Measurements from ENCODE around the gene MARK3.
"Not testable (repeated sequence)": the region's sequence is repeated elsewhere in the genome, so short reads cannot be mapped to it uniquely, and the experiment has no call there.

The MARK3 gene

GRCh38 chr14:103516426-103517173 lies 131.4 kb downstream of the MARK3 start:
- DNase-seq, result no peak

GRCh38 chr14:103517174-103517566 lies 132.0 kb downstream of the MARK3 start:
- DNase-seq, result no peak

- DNase-seq, result no peak
Measured at GRCh38 chr14:103517721-103518421, 132.7 kb downstream of the MARK3 start.

DNA sequence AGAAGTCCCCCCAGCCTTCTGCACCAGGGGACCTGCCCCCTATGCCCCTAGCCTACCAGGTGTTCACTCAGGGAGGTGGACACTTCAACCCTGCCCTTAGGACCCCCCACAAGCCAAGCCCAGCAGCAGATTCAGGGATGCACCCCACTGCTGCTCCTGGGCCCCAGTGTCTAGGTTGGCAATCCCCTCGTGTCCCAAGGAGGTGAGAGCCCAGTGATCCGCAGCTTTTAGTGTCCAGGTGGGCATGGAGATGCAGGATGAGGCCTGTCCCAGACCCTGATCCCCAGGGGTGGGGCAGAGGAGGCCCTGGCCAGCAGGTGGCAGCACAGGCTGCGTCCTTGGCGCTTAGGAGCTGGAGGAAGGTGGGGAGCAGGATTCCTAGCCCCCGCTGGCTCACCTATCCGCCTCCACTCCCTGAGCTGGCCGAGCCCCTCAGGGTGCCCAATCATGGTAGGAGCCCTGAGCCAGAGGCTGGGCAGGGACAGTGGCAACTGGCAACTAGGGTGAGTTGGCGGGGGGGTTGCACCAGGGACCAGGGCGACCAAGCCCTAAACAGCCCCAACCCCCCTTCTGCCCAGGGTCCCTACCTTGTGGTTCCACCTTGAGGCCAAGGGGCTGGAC lies 133.3 kb downstream of the MARK3 start:
- peak; percentile 66 for DNase-seq

DNA sequence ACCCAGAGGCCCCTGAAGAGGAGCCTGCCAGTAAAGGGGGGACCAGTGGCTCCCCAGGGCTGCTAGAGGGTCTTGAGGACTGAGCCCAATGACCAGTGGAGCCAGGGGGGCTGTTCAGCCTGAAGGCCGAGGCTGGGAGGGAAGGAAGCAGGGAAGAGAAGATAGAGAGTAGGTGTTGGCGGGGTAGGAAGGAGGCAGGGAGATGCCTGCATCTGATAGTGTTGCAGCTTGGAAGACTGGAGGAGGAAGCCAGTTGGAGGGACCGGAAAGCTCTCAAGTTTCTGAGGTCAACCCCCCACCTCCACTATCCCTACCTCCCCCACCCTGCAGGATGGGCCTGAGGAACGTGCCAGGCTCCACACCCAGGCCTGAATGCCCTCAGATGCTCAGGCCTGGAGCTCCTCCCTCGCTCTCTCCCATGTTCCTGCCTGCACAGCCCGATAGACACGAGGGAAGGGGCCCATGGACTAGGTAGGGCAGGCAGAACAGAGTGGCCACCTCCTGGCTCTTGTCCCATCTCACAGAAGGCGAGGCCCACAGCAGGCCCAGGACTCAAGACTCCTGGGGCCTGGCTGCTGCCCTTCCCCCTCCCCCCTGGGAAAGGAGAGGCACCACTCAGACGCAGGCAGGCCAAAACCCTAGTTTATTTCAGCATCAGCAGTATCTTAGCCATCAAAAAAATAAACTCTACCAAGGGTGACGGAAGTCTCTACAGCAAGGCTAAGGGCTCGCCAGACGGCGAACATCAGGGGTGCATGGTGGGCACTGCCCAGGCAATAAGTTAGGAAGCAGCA lies 134.0 kb downstream of the MARK3 start:
- DNase-seq, result no peak

DNA sequence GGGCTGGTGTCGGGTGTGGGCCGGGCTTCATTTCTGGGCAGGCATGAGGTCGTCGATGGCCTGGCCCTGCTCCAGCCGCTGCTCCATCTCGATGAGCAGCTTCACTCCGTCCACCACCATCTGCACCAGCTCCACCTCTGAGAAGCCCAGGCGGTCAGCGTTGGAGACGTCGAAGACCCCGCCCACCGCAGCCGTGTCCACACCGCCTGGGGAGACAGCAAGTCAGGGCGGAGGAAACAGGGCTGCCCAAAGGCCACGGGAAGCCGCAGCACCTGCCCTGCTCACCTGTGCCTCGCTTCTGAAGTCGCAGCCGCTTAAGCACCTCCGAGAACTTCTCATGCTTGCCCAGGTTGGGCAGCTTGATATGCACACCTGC lies 134.6 kb downstream of the MARK3 start:
- DNase-seq, result no peak

DNA sequence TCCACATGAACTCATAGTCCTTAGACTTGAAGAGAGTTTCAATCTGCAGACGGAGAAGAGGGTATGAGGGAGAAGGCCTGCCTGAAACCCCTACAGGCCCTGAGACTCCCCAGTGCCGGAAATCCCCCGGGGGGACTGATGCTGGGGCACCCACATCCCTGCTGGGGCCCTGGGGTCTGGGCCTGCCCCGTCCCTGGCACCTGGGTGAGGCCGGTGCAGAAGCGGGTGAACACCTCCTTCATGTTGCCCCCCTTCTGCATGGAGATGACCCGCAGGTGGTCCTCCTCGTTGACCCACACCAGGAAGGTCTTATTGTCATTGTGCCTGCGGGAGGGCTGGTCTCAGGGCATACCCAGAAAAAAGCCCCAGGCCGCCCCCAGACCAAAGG lies 135.0 kb downstream of the MARK3 start:
- no peak for DNase-seq

- peak; percentile 64 for DNase-seq
Measured at GRCh38 chr14:103520657-103521437, 135.6 kb downstream of the MARK3 start.

- DNase-seq, result no peak
Measured at GRCh38 chr14:103521438-103521950, 136.3 kb downstream of the MARK3 start.

DNA sequence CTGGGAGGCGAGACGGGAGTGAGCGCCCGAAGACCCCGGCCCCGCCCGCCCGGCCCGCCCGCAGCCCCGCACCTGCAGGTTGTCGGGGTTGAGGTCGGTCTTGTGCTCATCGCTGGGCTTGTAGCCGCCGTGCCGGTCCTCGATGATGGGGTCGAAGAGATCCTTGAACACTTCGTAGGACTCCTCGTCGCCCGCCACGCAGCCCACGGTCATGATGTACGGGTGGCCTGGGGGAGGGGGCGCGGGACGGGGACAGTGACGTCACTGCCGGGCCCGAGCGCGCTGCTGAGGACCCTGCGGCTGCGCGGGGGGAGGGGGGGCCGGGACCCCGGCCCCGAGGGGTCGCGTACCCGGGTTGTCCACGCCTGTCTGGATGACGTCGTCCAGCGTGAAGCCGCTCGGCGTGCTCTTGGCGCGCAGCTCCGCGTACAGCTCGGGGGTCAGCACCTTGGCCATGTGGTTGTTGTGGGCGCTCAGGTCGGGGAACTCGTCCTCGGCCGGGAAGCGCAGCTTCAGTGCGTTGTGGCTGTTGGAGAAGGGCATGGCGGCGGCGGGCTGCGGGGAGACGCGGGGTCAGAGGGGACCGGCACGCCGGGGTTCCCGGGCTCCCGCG lies 136.8 kb downstream of the MARK3 start:
- no peak for DNase-seq

DNA sequence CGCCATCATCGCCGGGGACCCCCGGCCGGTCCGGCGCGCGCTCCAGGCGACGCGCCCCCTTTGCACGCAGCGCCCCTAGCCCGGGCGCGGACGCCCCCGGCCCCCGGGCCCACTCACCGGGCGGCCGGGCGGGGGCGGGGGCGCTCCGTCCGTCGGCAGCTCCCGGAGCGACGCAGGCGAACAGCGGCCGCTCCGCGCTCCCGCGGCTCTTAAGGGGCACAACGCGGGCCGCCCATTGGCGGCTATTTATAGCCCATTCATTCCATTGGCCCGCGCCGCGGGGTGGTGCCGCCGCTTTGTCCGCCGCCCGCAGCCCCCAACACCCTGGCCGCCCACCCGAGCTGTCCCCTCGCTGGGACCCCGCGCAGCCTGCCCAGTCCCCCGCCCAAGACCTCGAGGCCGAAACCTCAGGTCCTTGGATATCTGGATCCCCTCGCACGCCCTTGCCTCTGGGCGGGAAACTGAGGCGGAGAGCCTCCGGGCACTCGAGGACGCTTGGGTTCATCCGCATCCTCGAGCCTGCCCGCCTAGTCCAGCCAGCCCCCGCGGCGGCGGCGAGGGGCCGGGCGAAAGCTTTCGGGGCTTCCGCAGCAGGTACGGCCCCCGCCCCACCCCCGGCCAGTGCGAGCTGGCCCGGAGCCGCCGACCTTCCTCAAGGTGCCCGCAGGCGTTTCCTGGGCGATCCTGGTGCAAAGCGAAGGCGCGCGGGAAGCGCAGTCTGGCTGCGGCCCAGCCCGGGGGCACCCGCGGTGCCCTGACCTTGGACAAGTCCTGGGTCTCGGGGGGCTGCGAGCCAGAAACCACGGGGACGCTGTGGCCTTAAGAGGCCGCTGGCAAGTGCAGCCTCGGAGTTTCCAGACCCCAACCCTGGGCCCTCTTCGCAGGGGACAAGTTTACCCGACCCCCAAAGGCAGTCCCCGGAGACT lies 137.7 kb downstream of the MARK3 start, which contains the start of gene CKB:
Gene CKB (minus strand): TSS at position 182 of the 926 bp plus-strand sequence. CDS start 337 bp downstream, outside the sequence.
- DNase-seq, result no peak

DNA sequence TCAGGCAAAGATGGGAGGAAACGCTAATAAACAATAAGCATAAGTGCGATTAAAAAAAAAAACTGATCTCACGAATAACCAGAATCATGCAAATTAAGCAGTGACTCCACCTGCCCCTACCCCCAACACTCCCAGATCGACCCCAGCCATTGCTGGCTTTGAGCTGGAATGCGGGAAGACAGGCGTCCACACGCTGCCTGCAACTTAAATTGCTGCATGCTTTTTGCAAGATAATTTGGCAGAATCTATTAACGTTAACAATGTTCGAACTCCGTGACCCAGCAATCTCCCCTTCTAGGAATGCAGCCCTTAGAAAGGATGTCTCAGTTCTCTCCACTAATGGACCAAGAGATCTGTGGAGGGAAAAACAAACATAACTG lies 138.3 kb downstream of the MARK3 start:
- DNase-seq, result no peak

DNA sequence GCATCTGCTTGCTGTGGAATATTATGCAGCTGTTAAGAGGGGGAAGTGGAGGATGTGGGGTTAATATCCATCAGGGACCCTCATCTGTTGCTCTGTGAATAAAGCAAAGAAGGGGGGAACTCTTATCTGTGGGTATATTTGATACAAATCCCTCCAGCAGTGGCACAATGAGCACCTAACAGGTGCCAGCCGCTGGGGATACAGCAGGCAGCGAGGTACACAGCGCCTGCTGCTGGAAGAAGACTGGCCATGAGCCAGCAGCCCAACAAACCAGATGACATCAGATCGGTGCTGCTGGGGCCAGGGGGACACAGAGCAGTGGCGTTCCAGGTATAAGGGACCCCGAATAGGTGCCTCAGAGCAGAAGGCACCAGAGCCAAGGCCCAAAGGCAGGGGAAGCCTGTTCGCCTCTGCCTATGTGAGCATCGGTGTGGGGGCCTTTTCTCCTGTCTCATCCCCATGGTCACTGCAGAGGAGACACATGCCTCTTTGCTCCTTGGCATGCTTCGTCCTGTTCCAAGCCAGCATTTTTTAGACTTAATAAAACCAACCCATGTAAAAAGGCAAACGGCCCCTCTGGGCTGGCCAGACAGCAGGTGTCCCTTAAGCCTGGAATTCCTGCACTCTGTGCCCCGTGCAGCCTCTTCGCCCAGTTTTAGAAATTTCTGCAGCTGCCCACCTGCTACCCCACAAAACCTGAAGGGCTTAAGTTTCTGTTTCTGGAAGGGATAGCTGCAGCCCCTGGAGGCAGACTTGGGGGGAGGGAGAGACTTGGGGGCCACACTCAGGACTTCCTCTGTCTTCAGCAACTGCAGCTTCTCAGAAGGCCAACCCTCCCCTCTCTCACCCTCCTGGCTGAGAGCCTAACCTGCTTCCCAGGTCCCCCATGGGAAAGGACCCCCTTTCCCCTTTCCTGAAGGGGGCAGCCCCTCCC lies 139.1 kb downstream of the MARK3 start:
- no peak for DNase-seq

DNA sequence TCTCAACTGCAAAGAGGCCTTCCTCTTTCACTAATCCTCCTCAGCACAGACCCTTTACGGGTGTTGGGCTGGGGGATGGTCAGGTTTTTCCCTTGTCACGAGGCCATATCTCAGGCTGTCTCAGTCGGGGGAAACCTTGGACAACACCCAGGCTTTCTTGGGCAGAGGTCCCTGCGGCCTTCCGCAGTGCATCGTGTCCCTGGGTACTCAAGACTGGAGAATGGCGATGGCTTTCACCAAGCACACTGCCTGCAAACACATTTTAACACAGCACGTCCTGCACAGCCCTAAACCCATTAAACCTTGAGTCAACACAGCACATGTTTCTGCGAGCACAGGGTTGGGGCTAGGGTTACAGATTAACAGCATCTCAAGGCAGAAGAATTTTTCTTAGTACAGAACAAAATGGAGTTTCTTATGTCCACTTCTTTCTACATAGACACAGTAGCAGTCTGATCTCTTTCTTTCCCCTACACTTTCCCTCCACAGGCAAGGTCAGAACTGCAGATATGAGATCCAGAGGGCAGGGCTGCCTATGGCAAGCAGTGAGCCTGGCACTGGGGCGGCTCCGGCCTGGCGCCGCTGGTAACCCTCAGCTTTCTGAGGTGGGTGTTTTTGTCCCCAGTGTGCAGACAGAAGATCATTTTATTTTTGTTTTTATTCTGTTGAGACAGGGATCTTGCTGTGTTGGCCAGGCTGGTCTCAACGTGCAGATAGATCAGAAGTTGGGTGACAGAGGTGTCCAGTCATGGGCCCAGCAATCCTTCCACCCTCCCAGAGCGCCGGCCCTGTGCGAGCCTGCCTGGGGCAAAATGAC lies 140.4 kb downstream of the MARK3 start:
- not testable (repeated sequence) for DNase-seq

DNA sequence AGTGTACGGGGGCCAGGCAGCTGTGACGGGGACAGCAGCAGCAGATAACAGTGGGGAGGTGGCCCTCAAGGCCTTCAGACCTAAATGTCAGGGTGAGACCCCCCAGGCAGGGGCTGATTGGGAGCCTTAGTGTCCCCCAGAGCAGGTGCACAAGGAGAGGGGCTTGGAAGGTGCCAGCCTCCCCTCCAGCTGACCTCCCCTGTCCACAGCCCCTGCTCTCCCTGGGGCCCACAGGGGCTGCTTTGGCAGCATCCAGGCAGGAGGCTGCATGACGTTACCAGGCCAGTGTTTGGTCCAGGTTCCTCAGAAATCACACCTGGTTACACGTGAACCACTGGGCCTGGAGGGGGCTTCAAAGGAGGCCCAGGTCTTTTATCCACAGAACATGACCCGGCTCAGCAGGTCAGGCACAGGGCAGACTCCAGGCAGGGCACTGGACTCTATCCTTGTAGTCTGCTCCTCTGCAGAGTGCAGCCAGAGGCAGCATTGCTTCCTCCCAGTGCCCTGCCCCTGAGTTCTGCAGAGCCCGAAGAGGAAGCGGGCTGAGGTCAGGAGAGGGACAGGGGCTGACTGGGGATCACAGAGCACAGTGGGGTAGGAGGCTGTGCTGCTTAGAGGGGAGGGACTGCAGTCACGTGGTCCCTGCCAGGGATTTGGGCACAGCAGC lies 141.2 kb downstream of the MARK3 start:
- no peak for DNase-seq

GRCh38 chr14:103526914-103527248 lies 141.7 kb downstream of the MARK3 start:
- no peak for DNase-seq

DNA sequence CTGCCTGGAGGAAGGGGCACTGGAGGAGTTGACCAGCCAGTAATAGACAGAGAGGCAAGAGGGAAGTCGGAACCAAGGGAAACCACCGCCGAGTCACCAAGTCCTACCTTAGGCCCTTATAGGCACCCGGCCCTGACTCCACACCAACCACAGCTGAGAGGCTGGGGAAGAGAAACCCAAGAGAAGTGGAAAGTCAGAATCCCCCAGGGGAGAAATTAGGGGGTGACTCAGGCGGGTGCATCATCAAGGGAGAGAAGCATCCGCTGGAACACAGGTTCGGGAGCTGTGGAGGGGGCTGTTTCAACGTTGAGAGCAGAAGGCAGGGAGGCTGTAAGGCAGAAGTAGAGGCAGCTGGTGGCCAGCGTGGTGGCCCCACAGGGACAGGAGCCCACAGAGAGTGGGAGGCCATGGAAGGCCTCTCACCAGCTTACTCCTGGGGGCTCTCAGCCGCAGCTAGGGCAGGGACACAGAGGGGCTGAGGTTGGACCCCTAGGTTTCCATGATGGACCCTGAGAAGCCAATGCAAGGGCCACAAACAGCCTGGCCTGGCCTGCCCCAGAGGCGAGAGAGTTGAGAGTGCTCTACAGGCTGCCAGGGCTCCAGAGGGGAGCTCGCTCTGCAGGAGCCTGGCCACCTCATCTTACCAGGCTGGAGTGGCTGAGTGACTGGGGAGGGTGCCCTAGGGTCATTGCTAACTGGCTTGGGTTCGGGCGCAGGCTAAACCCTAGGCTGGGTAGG lies 142.4 kb downstream of the MARK3 start:
- DNase-seq, result no peak

Data from T-helper 9 cell (primary cell).